ENCODE results near the gene VHLL.

The VHLL gene

DNA sequence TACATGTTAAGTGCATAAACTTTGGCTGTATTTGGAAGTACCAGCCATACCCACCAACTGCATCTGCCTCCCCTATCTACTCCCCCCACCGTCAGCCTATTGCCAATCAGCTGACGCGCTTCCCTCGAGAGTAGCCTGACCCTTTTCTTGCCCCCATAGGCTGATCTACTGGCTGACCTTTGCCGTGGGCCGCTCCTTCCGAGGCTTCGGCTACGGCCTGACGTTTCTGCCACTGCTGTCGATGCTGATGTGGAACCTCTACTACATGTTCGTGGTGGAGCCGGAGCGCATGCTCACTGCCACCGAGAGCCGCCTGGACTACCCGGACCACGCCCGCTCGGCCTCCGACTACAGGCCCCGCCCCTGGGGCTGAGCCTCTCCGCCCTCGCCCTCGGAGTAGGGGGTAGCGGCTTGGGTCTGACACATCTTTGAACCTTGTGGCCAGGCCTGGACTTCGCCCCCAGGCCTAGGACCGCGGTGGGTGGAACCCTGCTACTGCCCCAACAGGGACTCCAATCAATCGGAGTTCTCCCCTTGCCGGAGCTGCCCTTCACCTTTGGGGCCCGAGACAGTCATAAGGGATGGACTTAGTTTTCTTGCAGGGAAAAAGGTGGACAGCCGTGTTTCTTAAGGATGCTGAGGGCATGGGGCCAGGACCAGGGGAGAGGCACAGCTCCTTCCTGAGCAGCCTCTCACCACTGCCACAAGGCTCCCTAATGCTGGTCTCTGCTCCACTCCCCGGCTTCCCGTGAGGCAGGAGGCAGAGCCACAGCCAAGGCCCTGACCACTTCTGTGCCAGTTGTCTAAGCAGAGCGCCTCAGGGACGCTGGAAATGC, 7.7 kb downstream of the VHLL start:
- TF ChIP-seq, protein P1, sequence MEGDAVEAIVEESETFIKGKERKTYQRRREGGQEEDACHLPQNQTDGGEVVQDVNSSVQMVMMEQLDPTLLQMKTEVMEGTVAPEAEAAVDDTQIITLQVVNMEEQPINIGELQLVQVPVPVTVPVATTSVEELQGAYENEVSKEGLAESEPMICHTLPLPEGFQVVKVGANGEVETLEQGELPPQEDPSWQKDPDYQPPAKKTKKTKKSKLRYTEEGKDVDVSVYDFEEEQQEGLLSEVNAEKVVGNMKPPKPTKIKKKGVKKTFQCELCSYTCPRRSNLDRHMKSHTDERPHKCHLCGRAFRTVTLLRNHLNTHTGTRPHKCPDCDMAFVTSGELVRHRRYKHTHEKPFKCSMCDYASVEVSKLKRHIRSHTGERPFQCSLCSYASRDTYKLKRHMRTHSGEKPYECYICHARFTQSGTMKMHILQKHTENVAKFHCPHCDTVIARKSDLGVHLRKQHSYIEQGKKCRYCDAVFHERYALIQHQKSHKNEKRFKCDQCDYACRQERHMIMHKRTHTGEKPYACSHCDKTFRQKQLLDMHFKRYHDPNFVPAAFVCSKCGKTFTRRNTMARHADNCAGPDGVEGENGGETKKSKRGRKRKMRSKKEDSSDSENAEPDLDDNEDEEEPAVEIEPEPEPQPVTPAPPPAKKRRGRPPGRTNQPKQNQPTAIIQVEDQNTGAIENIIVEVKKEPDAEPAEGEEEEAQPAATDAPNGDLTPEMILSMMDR (conservative IDR thresholded peaks at IDR 0.05; ENCODE audit: control insufficient read depth, insufficient read depth, low read depth, low read length), result no peak
- H3K4me3 ChIP-seq (ENCODE audit: control insufficient read depth, low read depth, low read length), result peak overlapping the region; percentile 66
- DNase-seq (ENCODE audit: low read depth), result peak; percentile 82

DNA sequence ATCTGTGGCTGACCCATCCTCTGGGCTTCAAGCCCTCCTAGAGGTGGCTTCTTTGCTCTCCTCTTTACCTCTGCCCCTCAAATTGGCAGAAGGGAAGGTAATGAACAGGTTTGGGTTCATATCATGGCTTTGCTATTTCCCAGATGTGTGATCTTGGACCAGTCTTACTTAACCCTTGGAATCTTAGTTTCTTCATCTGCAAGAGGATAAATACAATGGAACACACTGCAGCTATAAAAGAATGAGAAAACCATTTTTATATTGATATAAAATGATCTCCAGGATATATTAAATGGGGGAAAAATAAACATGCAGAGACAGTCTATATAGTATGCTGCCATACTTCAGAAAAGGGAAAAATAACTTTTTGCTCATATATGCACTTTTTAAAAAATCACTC, 9.2 kb downstream of the VHLL start:
- no peak for DNase-seq (ENCODE audit: low read depth)
- TF ChIP-seq, protein P1 (conservative IDR thresholded peaks at IDR 0.05; ENCODE audit: control insufficient read depth, insufficient read depth, low read depth, low read length), result no peak
- H3K4me3 ChIP-seq (ENCODE audit: control insufficient read depth, low read depth, low read length), result no peak overlapping the region

DNA sequence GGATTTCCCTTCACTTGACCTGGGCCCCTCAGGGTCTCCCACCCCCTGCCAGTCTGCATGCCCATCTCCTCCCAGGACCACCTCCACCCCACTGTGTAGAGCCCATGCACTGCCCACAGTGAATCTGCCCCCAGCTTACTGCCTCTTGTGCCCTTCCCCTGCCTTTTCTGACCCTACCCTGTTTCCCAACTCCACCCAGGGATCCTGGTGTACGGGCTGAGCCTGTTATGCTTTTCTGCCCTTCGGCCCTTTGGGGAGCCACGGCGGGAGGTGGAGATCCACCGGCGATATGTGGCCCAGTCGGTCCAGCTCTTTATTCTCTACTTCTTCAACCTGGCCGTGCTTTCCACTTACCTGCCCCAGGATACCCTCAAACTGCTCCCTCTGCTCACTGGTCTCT, 13.0 kb downstream of the VHLL start:
- no peak for DNase-seq (ENCODE audit: low read depth)

DNA sequence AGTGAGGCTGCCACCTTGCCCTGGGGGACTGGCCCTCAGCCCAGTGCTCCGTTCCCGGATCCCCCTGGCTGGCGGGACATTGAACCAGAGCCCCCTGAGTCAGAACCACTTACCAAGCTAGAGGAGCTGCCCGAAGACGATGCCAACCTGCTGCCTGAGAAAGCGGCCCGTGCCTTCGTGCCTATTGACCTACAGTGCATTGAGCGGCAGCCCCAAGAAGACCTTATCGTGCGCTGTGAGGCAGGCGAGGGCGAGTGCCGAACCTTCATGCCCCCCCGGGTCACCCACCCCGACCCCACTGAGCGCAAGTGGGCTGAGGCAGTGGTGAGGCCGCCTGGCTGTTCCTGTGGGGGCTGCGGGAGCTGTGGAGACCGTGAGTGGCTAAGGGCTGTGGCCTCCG, 13.7 kb downstream of the VHLL start:
- DNase-seq (ENCODE audit: low read depth), result no peak
- TF ChIP-seq, protein P1 (conservative IDR thresholded peaks at IDR 0.05; ENCODE audit: control insufficient read depth, insufficient read depth, low read depth, low read length), result no peak
- H3K4me3 ChIP-seq (ENCODE audit: control insufficient read depth, low read depth, low read length), result no peak overlapping the region

More for the DNA sequence above, 13.0 kb downstream of the VHLL start:
- H3K4me3 ChIP-seq (ENCODE audit: control insufficient read depth, low read depth, low read length), result no peak overlapping the region
- TF ChIP-seq, protein P1 (conservative IDR thresholded peaks at IDR 0.05; ENCODE audit: control insufficient read depth, insufficient read depth, low read depth, low read length), result no peak

DNA sequence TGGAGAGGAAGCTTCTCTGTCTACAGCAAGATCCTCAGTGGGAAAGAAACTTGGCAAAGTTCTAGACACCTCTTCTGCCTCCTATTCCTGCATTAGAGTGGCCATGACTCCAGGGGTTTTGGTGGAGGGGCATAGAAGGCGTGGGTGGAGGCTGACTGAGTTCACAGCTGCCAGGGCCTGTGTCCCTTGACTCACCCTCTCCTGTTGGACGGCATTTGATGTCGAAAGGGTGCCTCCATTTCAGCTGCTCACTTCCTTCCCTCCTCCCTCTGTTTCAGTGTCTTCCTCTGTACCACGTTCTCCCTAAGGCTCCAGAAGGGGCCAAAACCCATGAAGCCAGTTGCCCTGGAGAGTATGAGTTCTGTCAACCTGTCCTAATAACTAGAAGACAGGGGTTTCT, 14.3 kb downstream of the VHLL start:
- peak; percentile 62 for DNase-seq (ENCODE audit: low read depth)
- no peak overlapping the region for H3K4me3 ChIP-seq (ENCODE audit: control insufficient read depth, low read depth, low read length)
- TF ChIP-seq, protein P1 (conservative IDR thresholded peaks at IDR 0.05; ENCODE audit: control insufficient read depth, insufficient read depth, low read depth, low read length), result no peak

DNA sequence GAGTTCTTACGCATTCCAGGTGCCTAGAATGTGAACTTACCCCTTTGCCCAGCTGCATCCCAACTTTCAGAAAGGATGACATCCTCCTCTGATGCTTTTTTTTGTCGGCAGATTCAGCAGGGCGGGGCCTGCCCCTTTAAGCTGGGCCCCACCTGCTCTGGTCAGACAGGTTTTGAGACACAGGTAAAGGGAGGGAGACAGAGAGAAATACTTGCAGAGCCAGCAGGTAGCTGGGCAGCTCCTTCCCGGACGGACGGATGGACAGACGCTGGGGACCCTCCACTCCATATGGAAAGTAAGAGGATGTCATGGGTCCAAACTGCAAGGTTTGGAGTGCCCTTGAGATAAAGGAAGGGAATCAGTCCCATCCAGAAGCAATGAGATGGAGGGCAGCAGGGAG, 15.0 kb downstream of the VHLL start, which contains the start of gene TMEM79:
Gene TMEM79 (plus strand): TSS at position 214 of the 400 bp plus-strand sequence. CDS start 902 bp downstream, outside the sequence.
- peak within 1 kb of the TSS; percentile 93 for H3K4me3 ChIP-seq (ENCODE audit: control insufficient read depth, low read depth, low read length)
- TF ChIP-seq, protein P1 (conservative IDR thresholded peaks at IDR 0.05; ENCODE audit: control insufficient read depth, insufficient read depth, low read depth, low read length), result no peak
- no peak for DNase-seq (ENCODE audit: low read depth)

Data from fibroblast of mammary gland (primary cell).